Measurements from ENCODE around the gene PARD3B. TPM values are rescaled to one million over a fixed set of nuclear protein-coding genes. Genes with fewer than 3 reads are reported as not detected.

The PARD3B gene
- total RNA-seq, 1 experiment from 2014 or later: 7.6 TPM

DNA sequence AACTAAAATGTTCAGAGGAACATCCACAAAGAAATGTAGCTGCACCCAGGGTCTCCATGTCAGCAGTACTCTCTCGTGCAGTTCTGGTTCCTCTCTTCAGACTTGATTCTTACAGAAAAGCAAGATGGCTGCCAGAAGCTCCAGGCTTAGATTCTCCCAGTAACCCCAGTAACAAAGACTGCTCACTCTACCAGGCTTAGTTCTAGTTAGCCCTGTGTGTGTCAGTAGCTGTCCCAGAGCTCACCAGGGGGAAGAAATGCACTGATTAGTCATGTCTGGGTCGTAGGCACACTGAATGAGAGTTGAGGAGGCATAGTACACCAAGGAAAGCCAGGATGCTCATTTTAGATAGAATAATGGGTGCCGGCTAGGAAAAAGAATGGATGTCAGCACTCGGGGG, 742.0 kb downstream of the PARD3B start:
- no peak for DNase-seq (ENCODE audit: low spot score)
- H3K27me3 ChIP-seq (replicated peaks; ENCODE audit: insufficient read depth, low read depth, low read length, poor library complexity): no peaks in the 10 kb centered on the region
- no TSS peak for BruUV-seq (replicated peaks)
- CTCF ChIA-PET: no interaction called here
- TF ChIP-seq, protein P1, sequence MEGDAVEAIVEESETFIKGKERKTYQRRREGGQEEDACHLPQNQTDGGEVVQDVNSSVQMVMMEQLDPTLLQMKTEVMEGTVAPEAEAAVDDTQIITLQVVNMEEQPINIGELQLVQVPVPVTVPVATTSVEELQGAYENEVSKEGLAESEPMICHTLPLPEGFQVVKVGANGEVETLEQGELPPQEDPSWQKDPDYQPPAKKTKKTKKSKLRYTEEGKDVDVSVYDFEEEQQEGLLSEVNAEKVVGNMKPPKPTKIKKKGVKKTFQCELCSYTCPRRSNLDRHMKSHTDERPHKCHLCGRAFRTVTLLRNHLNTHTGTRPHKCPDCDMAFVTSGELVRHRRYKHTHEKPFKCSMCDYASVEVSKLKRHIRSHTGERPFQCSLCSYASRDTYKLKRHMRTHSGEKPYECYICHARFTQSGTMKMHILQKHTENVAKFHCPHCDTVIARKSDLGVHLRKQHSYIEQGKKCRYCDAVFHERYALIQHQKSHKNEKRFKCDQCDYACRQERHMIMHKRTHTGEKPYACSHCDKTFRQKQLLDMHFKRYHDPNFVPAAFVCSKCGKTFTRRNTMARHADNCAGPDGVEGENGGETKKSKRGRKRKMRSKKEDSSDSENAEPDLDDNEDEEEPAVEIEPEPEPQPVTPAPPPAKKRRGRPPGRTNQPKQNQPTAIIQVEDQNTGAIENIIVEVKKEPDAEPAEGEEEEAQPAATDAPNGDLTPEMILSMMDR (conservative IDR thresholded peaks at IDR 0.05; ENCODE audit: low read depth, low read length): no peak
- TF ChIP-seq EZH2 (IDR thresholded peaks at IDR 0.05; ENCODE audit: borderline replicate concordance, low read depth, low read length, poor library complexity, severe bottlenecking): no peak
- intact Hi-C loops (cut with micrococcal nuclease; ENCODE audit: unreplicated experiment): no loop called here
- H3K4me1 ChIP-seq (ENCODE audit: insufficient read depth, low read length, poor library complexity, severe bottlenecking): no peaks in the 10 kb centered on the region
- H3K4me3 ChIP-seq (ENCODE audit: low read depth, low read length, poor library complexity, severe bottlenecking): no peak overlapping the region
- POLR2A ChIA-PET (ENCODE audit: low non-redundant PET): no interaction called here
- no peaks in the 10 kb centered on the region for H3K9me3 ChIP-seq (ENCODE audit: low read depth, low read length, poor library complexity, severe bottlenecking)
- no peaks in the 10 kb centered on the region for H3K36me3 ChIP-seq (ENCODE audit: insufficient read depth, low read length, poor library complexity, severe bottlenecking)
- H3K27ac ChIP-seq (ENCODE audit: low read depth, low read length, poor library complexity, severe bottlenecking): no peak overlapping the region

DNA sequence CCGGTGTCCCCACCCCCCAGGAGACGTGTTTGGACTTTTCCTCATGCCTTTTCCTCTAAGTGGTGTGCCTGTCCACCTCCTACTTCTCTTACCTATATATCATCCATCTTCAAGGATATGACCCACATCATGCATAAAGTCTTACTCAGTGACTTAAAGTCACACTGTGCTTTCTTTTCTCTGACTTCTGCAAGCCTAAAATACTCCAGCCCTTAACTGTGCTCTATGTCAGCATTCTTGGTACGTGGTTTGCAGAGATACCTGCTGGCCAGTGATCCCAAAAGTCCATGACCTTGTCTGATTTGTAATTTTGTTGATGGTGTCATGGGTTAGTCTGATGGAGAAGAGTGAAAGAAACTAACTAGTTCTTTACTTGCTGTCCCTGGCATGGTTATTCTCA, 743.4 kb downstream of the PARD3B start:
- intact Hi-C loops (cut with micrococcal nuclease; ENCODE audit: unreplicated experiment): no loop called here
- no TSS peak for BruUV-seq (replicated peaks)
- CTCF ChIA-PET: no interaction called here

DNA sequence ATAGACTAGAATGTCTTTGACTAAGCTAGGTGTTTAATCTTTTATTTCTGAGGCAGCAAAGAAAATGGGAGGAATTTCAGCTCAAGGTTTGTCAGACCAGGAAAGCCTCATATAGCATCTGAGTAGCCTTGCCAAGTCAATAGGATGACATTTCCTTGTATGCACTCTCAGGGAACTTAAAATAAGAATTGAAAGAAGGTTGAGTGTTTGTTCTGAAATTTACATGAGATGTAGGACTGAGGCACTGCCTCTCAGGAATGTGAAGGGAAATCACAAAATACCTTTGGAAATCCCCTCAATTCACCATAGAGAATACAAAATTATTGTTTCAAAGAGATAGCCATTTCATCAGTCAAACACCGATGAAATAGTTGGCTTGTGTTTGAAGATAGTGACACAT, 745.0 kb downstream of the PARD3B start:
- CTCF ChIA-PET: no interaction called here
- Histone ChIP-seq H3K27me3 (replicated peaks; ENCODE audit: insufficient read depth, low read depth, low read length, poor library complexity) (no peaks in the 10 kb centered on the region), H3K4me3 (ENCODE audit: low read depth, low read length, poor library complexity, severe bottlenecking) (no peak overlapping the region), H3K36me3 (ENCODE audit: insufficient read depth, low read length, poor library complexity, severe bottlenecking) (no peaks in the 10 kb centered on the region), H3K4me1 (ENCODE audit: insufficient read depth, low read length, poor library complexity, severe bottlenecking) (no peaks in the 10 kb centered on the region), H3K9me3 (ENCODE audit: low read depth, low read length, poor library complexity, severe bottlenecking) (no peaks in the 10 kb centered on the region), H3K27ac (ENCODE audit: low read depth, low read length, poor library complexity, severe bottlenecking) (no peak overlapping the region)
- no peak for DNase-seq (ENCODE audit: low spot score)
- TF ChIP-seq, protein P1 (conservative IDR thresholded peaks at IDR 0.05; ENCODE audit: low read depth, low read length): no peak
- TF ChIP-seq EZH2 (IDR thresholded peaks at IDR 0.05; ENCODE audit: borderline replicate concordance, low read depth, low read length, poor library complexity, severe bottlenecking): no peak
- intact Hi-C loops (cut with micrococcal nuclease; ENCODE audit: unreplicated experiment): no loop called here
- BruUV-seq (replicated peaks): no TSS peak
- POLR2A ChIA-PET (ENCODE audit: low non-redundant PET): no interaction called here

More for the DNA sequence above, 743.4 kb downstream of the PARD3B start:
- POLR2A ChIA-PET (ENCODE audit: low non-redundant PET): no interaction called here
- Histone ChIP-seq H3K27ac (ENCODE audit: low read depth, low read length, poor library complexity, severe bottlenecking) (no peak overlapping the region), H3K27me3 (replicated peaks; ENCODE audit: insufficient read depth, low read depth, low read length, poor library complexity) (no peaks in the 10 kb centered on the region), H3K36me3 (ENCODE audit: insufficient read depth, low read length, poor library complexity, severe bottlenecking) (no peaks in the 10 kb centered on the region), H3K4me1 (ENCODE audit: insufficient read depth, low read length, poor library complexity, severe bottlenecking) (no peaks in the 10 kb centered on the region), H3K9me3 (ENCODE audit: low read depth, low read length, poor library complexity, severe bottlenecking) (no peaks in the 10 kb centered on the region), H3K4me3 (ENCODE audit: low read depth, low read length, poor library complexity, severe bottlenecking) (no peak overlapping the region)
- DNase-seq (ENCODE audit: low spot score): no peak
- TF ChIP-seq EZH2 (IDR thresholded peaks at IDR 0.05; ENCODE audit: borderline replicate concordance, low read depth, low read length, poor library complexity, severe bottlenecking): no peak
- TF ChIP-seq, protein P1 (conservative IDR thresholded peaks at IDR 0.05; ENCODE audit: low read depth, low read length): no peak

Data from A673 (cell line).